Neural progenitor cell (in vitro differentiated cells): ENCODE data around the gene SSTR5. TPM values are rescaled to one million over a fixed set of nuclear protein-coding genes. Genes with fewer than 3 reads are reported as not detected.

Experiments used
- DNase-seq: peaks from one replicate; pipeline ENCODE4 v3.0.0-alpha.2; 2016; ENCODE audit warnings: low spot score
- H2AFZ ChIP-seq: fragments of 200-600 bp; sonication (generic); replicated peaks from 2 replicates; pipeline ENCODE4 v1.6.1; 2016; ENCODE audit warnings: antibody characterized with exemption
- H3F3A ChIP-seq: fragments of 200-600 bp; sonication (generic); 2 replicates; pipeline ENCODE4 v1.6.1; 2016; ENCODE audit warnings: antibody characterized with exemption, low read depth
- H3K27ac ChIP-seq: fragments of 200-600 bp; sonication (generic); 2 replicates; pipeline ENCODE4 v1.5.1; 2016; ENCODE audit warnings: mild to moderate bottlenecking
- H3K27me3 ChIP-seq: fragments of 200-600 bp; sonication (generic); 2 replicates; pipeline ENCODE4 v1.6.1; 2016; ENCODE audit warnings: mild to moderate bottlenecking, moderate library complexity
- H3K36me3 ChIP-seq: fragments of 200-600 bp; sonication (generic); 2 replicates; pipeline ENCODE4 v1.5.1; 2016
- H3K4me1 ChIP-seq: fragments of 200-600 bp; sonication (generic); 2 replicates; pipeline ENCODE4 v1.6.1; 2016; ENCODE audit warnings: mixed run types
- H3K4me2 ChIP-seq: fragments of 200-600 bp; sonication (generic); 2 replicates; pipeline ENCODE4 v1.6.1; 2016
- H3K4me3 ChIP-seq: fragments of 200-600 bp; sonication (generic); 2 replicates; pipeline ENCODE4 v1.5.1; 2016
- H3K79me2 ChIP-seq: fragments of 200-600 bp; sonication (generic); 2 replicates; pipeline ENCODE4 v1.6.1; 2016; ENCODE audit warnings: low read depth
- H3K9ac ChIP-seq: fragments of 200-600 bp; sonication (generic); 2 replicates; pipeline ENCODE4 v1.6.1; 2016
- H3K9me3 ChIP-seq: fragments of 200-600 bp; sonication (generic); 2 replicates; pipeline ENCODE4 v1.5.1; 2016; ENCODE audit warnings: low read depth
- H4K20me1 ChIP-seq: fragments of 200-600 bp; sonication (generic); 2 replicates; pipeline ENCODE4 v1.6.1; 2016; ENCODE audit warnings: low read depth
- H3K27ac Mint-ChIP-seq: 3 replicates; pipeline ENCODE4 v1.8.0; 2021; ENCODE audit warnings: mixed read lengths
- H3K27me3 Mint-ChIP-seq: 2 replicates; pipeline ENCODE4 v1.8.0; 2022; ENCODE audit warnings: low read depth, mild to moderate bottlenecking, inconsistent platforms, moderate library complexity, mixed read lengths; ENCODE audit not compliant: insufficient read depth
- H3K36me3 Mint-ChIP-seq: 3 replicates; pipeline ENCODE4 v1.8.0; 2021; ENCODE audit warnings: mixed read lengths
- H3K4me1 Mint-ChIP-seq: 3 replicates; pipeline ENCODE4 v1.8.0; 2021; ENCODE audit warnings: mixed read lengths
- H3K4me3 Mint-ChIP-seq: 3 replicates; pipeline ENCODE4 v1.8.0; 2021; ENCODE audit warnings: mild to moderate bottlenecking, moderate library complexity, mixed read lengths
- H3K9me3 Mint-ChIP-seq: 3 replicates; pipeline ENCODE4 v1.8.0; 2020; ENCODE audit warnings: mixed read lengths
- CTCF ChIP-seq: fragments of 200-600 bp; sonication (generic); IDR thresholded peaks from 2 replicates; pipeline ENCODE4 v1.5.1; 2017; ENCODE audit warnings: antibody characterized with exemption, mild to moderate bottlenecking
- EZH2 ChIP-seq: fragments of 200-600 bp; sonication (generic); IDR thresholded peaks from 2 replicates; pipeline ENCODE4 v1.6.1; 2017; ENCODE audit warnings: antibody characterized with exemption, mild to moderate bottlenecking, moderate library complexity
- EZH2phosphoT487 ChIP-seq: fragments of 200-600 bp; sonication (generic); IDR thresholded peaks from 2 replicates; pipeline ENCODE4 v1.6.1; 2017; ENCODE audit warnings: antibody characterized with exemption
- total RNA-seq: library from RNA; depleted of rRNA; stranded (reverse); fragments of >200 nt; gene quantifications from 2 replicates; pipeline ENCODE4 v1.2.3, GENCODE V29; 2015; ENCODE audit warnings: low replicate concordance

The SSTR5 gene
- total RNA-seq, 1 donor from 2014 or later, result not detected

- H3K4me2 ChIP-seq, result no peak overlapping the region
- peaks cover 7% of the 10 kb centered on the region for H3K4me1 Mint-ChIP-seq
- H3K4me3 ChIP-seq, result no peak overlapping the region
- DNase-seq, result no peak
- no peak overlapping the region for H3K4me3 Mint-ChIP-seq
- H3K9me3 Mint-ChIP-seq, result peaks cover 10% of the 10 kb centered on the region
- no peaks in the 10 kb centered on the region for H3K9me3 ChIP-seq
- H4K20me1 ChIP-seq, result no peaks in the 10 kb centered on the region
- H3F3A ChIP-seq, result no peaks in the 10 kb centered on the region
- H3K27ac Mint-ChIP-seq, result no peak overlapping the region
- no peak overlapping the region for H2AFZ ChIP-seq
- no peaks in the 10 kb centered on the region for H3K36me3 Mint-ChIP-seq
- H3K27me3 ChIP-seq, result no peaks in the 10 kb centered on the region
- H3K36me3 ChIP-seq, result no peaks in the 10 kb centered on the region
- no peak overlapping the region for H3K27ac ChIP-seq
- H3K9ac ChIP-seq, result no peak overlapping the region
- H3K79me2 ChIP-seq, result no peaks in the 10 kb centered on the region
- peaks cover 10% of the 10 kb centered on the region for H3K4me1 ChIP-seq
- no peaks in the 10 kb centered on the region for H3K27me3 Mint-ChIP-seq
- TF ChIP-seq CTCF (no peak), EZH2 (no peak), EZH2phosphoT487 (no peak)
Observed at GRCh38 chr16:1044460-1045309, 27.9 kb upstream of the SSTR5 start.

GRCh38 chr16:1045310-1045992 is 27.1 kb upstream of the SSTR5 start:
- Mint-ChIP-seq H3K27ac (no peak overlapping the region), H3K9me3 (peaks cover 10% of the 10 kb centered on the region), H3K4me3 (no peak overlapping the region), H3K36me3 (no peaks in the 10 kb centered on the region), H3K4me1 (peaks cover 7% of the 10 kb centered on the region), H3K27me3 (peaks cover 2% of the 10 kb centered on the region)
- no peak for TF ChIP-seq EZH2phosphoT487
- TF ChIP-seq EZH2, result no peak
- no peak for TF ChIP-seq CTCF
- peaks cover 10% of the 10 kb centered on the region for H3K4me1 ChIP-seq
- no peaks in the 10 kb centered on the region for H3K36me3 ChIP-seq
- H3K4me2 ChIP-seq, result no peak overlapping the region
- no peak overlapping the region for H2AFZ ChIP-seq
- no peaks in the 10 kb centered on the region for H3K27me3 ChIP-seq
- no peaks in the 10 kb centered on the region for H4K20me1 ChIP-seq
- no peak overlapping the region for H3K9ac ChIP-seq
- DNase-seq, result no peak
- no peaks in the 10 kb centered on the region for H3K9me3 ChIP-seq
- no peak overlapping the region for H3K4me3 ChIP-seq
- H3K27ac ChIP-seq, result no peak overlapping the region
- no peaks in the 10 kb centered on the region for H3F3A ChIP-seq
- no peaks in the 10 kb centered on the region for H3K79me2 ChIP-seq

- Histone ChIP-seq H3K9me3 (no peaks in the 10 kb centered on the region), H3K27ac (no peak overlapping the region), H3K9ac (no peak overlapping the region), H3K4me2 (no peak overlapping the region), H2AFZ (no peak overlapping the region), H3K79me2 (no peaks in the 10 kb centered on the region), H3K4me1 (peaks cover 10% of the 10 kb centered on the region), H3F3A (no peaks in the 10 kb centered on the region), H4K20me1 (no peaks in the 10 kb centered on the region), H3K36me3 (no peaks in the 10 kb centered on the region), H3K4me3 (no peak overlapping the region), H3K27me3 (no peaks in the 10 kb centered on the region)
- TF ChIP-seq EZH2 (no peak), CTCF (no peak)
- H3K4me1 Mint-ChIP-seq, result peaks cover 10% of the 10 kb centered on the region
- no peak overlapping the region for H3K27ac Mint-ChIP-seq
- no peaks in the 10 kb centered on the region for H3K36me3 Mint-ChIP-seq
- no peak for DNase-seq
- H3K27me3 Mint-ChIP-seq, result peaks cover 2% of the 10 kb centered on the region
- H3K4me3 Mint-ChIP-seq, result no peak overlapping the region
- peaks cover 10% of the 10 kb centered on the region for H3K9me3 Mint-ChIP-seq
Observed at GRCh38 chr16:1045993-1046911, 26.3 kb upstream of the SSTR5 start.
